ENCODE results near the gene BFAR.
"Not testable (repeated sequence)": the region's sequence is repeated elsewhere in the genome, so short reads cannot be mapped to it uniquely, and the experiment has no call there.

BFAR gene

GRCh38 chr16:14632693-14633569 is at the start of gene BFAR:
Gene BFAR (plus strand): TSS chr16:14632951. CDS start chr16:14644347, 11,396 bp downstream.
- DNase-seq (ENCODE audit: low read depth, low spot score): peak; percentile 85

GRCh38 chr16:14585287-14585686 is 47.5 kb upstream of the BFAR start:
- no peak for DNase-seq (ENCODE audit: low read depth, low spot score)

GRCh38 chr16:14586637-14587305 is 46.0 kb upstream of the BFAR start:
- DNase-seq (ENCODE audit: low read depth, low spot score): no peak

DNA sequence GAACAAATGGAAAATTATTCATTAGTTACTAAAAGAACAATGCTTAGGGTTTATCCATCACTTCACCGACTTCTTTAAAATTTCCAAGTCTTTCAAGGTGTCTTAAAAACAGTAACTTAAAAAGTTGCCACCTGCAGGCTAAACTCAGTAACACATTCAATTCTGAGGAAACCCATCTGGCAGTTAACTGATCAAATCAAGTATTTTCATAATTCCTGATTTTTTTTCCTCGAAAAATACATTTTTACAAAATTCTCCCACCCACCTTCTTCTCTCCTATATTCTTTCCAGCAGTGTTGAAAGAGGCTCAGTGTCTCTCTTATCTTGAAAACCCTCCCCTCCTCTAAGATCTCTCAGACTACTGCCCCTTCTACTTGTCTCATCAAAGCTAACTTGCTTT is 32.6 kb upstream of the BFAR start:
- no peak for DNase-seq (ENCODE audit: low read depth, low spot score)

DNA sequence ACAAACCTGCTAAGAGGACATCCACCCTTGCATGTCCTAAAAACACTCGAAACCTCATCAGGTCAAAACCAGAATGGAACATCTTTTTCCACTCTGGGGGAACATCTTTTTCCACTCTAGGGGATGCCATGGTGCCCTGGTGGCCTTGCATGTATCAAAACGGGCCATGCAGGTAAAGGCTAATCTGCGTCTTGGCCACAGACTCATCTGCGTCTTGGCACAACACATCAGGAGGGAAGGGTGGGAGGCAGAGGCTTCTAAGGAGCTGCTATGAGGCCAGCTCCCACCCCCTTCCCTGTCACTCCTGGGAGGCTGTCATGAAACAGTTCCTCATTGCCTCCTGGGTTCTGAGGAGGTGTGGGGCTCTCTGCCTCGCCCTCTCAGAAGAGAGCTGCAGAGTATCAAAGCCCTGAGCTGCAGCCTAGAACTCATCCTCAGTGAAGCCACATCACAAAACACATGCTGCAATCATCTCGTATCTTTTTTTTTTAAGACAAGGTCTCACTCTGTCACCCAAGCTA is 30.2 kb upstream of the BFAR start:
- DNase-seq (ENCODE audit: low read depth, low spot score): no peak

DNA sequence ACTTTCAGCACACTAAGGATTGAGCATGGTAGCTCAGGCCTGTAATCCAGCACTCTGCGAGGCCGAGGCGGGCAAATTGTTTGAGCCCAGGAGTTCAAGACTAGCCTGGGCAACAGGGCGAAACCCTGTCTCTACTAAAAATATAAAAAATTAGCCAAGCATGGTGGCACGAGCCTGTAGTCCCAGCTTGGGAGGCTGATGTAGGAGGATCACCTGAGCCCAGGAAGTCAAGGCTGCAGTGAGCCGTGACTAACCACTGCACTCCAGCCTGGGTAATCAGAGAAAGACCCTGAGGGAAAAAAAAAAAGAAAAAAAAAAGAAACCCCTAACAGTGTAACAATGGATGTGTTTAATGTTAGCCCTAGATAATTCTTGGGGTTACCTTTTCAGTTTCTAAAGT is 26.6 kb upstream of the BFAR start:
- DNase-seq (ENCODE audit: low read depth, low spot score): no peak

DNA sequence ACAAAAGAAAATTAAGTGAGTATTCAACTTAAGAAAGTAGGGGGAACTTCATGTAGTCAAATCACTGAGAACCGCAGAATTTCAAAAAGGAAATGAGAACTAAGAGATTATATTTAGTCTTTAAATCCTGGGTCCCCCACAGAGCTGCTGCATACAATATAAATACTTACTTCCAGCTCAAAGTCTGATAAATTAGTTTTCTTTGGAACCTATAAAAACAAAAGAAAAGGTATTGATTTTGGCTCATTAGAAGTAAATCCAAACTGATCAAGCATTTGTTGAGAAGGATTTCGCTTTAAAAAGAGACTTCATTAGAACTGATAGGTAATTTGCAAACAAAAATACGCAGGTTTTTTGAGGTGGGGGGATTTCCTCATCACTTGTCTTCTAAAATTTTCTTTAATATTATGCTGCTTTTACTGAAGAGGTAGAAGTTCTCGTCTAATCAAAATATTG is 24.6 kb upstream of the BFAR start:
- no peak for DNase-seq (ENCODE audit: low read depth, low spot score)

GRCh38 chr16:14608604-14609003 is 24.1 kb upstream of the BFAR start:
- no peak for DNase-seq (ENCODE audit: low read depth, low spot score)

DNA sequence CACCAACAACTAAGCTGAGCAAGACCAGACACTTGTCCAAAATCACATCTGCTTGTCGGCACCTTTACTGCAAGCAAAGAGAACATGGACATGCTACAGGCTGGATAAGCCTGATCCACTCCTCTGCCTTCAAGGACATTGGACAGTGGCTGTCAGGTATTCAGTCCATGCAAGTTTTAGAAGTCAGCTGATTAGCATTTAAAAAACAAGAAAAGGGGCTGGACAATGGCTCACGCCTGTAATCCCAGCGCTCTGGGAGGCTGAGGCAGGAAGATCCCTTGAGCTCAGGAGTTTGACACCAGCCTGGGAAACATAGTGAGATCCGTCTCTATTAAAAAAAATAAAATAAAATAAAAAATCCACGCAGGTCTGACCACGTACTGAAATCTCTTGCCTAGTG is 23.0 kb upstream of the BFAR start:
- no peak for DNase-seq (ENCODE audit: low read depth, low spot score)

GRCh38 chr16:14611660-14612059 is 21.1 kb upstream of the BFAR start:
- DNase-seq (ENCODE audit: low read depth, low spot score): no peak

- DNase-seq (ENCODE audit: low read depth, low spot score): no peak
Observed at GRCh38 chr16:14613991-14614390, 18.8 kb upstream of the BFAR start.

GRCh38 chr16:14616280-14616679 is 16.5 kb upstream of the BFAR start:
- DNase-seq (ENCODE audit: low read depth, low spot score): no peak

GRCh38 chr16:14618566-14618965 is 14.2 kb upstream of the BFAR start:
- DNase-seq (ENCODE audit: low read depth, low spot score): no peak

DNA sequence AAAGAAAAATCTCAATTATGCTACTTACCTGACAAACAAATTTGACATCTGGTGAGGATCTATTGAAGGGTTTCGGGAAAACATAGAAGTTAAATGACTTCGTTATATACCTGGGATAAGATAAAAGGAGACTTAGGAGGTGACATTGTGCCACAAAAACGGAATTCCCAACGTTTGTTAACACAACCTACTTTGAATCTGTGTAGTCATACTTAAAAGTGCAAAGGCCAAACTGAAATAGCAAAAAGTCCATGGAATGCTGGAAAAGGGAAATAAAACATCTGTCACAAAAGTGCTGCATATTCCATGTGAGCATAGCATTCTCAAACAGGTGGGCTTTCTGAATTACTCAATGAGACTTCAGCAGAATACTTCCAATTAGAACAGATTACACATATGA is 5.7 kb upstream of the BFAR start:
- DNase-seq (ENCODE audit: low read depth, low spot score): no peak

DNA sequence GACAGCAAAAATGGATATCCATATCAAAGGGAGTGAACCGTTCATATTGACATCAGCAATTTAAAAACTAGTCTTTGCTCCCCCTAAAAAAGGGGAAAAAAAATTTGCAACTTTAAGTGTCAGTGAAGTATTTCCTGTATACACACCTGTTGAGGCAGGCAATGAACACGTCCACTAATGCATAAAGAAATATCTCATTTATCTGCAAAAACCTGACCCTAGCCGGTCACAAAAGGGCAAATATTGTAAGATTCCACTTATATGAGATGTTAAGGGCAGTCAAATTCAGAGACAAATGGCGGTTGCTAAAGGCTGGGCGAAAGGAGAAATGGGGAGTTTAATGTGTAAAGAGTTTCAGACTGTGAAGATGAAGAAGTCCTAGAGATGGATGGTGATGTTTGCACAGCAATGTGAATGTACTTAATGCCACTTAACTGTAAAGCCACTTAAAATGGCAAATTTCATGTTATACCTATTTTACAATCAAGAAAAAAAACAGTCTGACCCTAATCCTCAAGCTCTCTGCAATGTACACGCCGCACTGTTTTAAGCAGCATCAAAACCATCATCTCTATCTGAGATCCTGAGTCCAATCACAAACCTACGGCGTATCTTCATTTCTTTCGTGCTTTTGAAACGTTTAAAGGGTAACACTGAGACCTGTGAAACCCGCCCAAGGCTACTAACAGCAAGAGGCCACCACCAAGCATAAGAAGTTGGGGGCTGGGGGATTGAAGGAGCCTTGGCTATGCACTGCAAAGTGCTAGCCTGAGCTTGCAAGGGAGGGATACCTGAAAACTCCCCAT is 3.7 kb upstream of the BFAR start:
- DNase-seq (ENCODE audit: low read depth, low spot score): no peak

- DNase-seq (ENCODE audit: low read depth, low spot score): no peak
Observed at GRCh38 chr16:14629612-14629918, 3.2 kb upstream of the BFAR start.

GRCh38 chr16:14629919-14630619 is 2.7 kb upstream of the BFAR start, which contains the start of gene PARN:
Gene PARN (minus strand): TSS chr16:14630260. CDS start chr16:14630125, 135 bp downstream.
- peak; percentile 92 for DNase-seq (ENCODE audit: low read depth, low spot score)

DNA sequence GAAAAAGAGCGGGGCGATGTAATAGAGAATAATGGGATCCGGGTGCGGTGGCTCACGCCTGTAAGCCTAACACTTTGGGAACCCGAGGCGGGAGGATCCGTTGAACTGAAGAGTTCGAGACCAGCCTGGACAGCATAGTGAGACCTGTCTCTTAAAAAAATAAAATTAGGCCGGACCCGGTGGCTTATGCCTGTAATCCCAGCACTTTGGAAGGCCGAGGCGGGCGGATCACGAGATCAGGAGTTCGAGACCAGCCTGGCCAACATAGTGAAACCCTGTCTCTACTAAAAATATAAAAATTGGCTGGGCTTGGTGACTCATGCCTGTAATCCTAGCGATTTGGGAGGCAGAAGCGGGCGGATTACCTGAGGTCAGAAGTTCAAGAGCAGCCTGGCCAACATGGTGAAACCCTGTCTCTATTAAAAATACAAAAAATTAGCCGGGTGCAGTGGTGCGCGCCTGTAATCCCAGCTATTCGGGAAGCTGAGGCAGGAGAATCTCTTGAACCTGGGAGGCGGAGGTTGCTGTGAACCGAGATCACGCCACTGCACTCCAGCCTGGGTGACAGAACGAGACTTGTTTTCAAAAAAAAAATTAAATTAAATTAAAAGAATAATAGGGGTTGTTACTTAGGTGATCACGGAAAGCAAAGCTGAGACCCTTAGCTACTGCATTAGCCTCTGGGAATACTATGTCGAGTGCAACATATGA is 2.0 kb upstream of the BFAR start:
- DNase-seq (ENCODE audit: low read depth, low spot score): not testable (repeated sequence)

DNA sequence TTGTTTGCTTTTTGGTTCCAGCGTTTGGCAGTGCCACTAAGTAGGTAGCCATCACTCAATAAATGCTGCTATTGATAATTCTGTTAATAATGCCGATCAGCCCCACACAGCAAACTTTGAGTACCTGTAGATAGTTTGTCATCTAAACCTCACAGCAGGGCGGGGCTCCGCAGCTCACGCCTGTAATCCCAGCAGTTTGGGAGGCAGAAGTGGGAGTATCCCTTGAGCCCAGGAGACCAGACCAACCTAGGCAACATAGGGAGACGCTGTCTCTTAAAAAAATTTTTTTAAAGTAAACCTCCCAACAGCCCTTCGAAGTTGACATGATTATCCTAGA is 1.6 kb downstream of the BFAR start:
- no peak for DNase-seq (ENCODE audit: low read depth, low spot score)

DNA sequence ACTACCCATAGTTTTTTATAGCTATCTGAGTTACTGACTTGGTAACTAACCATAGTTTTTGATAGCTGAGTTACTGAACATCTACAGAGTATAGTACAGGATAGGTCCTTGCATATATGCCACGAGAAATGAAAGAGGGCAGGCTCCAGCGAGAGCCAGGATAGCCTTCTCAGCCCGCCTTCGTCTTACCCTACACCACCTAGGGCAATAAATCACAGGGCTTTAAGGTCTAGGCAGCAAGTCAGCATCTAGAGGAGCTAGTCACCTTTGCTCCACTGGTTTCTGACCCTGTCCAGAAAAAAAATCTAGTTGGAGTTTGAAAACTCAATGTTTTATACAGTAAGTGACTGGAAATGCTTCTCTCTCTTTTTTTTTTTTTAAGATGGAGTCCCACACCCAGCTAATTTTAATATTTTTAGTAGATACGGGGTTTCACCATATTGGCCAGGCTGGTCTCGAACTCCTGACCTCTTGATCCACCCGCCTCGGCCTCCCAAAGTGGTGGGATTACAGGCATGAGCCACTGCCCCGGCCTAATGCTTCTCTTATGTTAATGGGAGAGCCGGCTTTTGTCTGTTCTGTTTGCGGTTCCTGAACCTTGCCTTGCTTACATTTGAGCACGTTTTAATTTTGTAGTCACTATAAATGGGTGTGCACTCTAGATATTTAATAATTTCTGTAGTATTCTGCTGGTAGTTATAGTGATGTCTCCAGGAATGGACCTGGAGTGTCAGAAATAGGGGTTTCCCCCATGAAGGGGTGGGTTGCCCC is 2.8 kb downstream of the BFAR start:
- DNase-seq (ENCODE audit: low read depth, low spot score): no peak
